Common myeloid progenitor, CD34-positive (primary cell): Measurements from ENCODE around the gene TDRKH.

ENCODE experiments used
- CTCF ChIA-PET: fragments of 350-600 bp; sonication (Branson Sonifier 250); formaldehyde crosslinking; loops from one replicate; lab custom pipeline; 2021; ENCODE audit warnings: antibody characterized with exemption; lab: Charles Lee
- POLR2A ChIA-PET: fragments of 350-600 bp; sonication (Branson Sonifier 250); formaldehyde crosslinking; loops from one replicate; lab custom pipeline; 2021; ENCODE audit warnings: antibody characterized with exemption; lab: Charles Lee
- DNase-seq, 3 donors: peaks; one replicate each; pipeline versions ENCODE4 v3.0.0 to v3.0.0-alpha.2; 2013
- H3K27ac ChIP-seq, 2 experiments: 1 replicate in 1 of 2; 2 replicates in 1 of 2; pipeline ENCODE4 v1.7.0; 2013; ENCODE audit warnings: inconsistent platforms in 2 of 2, low read length in 2 of 2, mild to moderate bottlenecking in 2 of 2, low read depth in 1 of 2, moderate library complexity in 1 of 2; ENCODE audit not compliant: severe bottlenecking in 2 of 2, insufficient read depth in 1 of 2, poor library complexity in 1 of 2
- H3K27me3 ChIP-seq, 5 experiments: replicated peaks in 2 of 5; 1 replicate in 3 of 5; 2 replicates in 2 of 5; pipeline versions ENCODE4 v1.6.1 to v1.7.0; 2013; ENCODE audit warnings: low read length in 4 of 5, mild to moderate bottlenecking in 2 of 5, moderate library complexity in 2 of 5, inconsistent platforms in 1 of 5; ENCODE audit not compliant: insufficient read depth in 5 of 5, control insufficient read depth in 4 of 5
- H3K36me3 ChIP-seq, 4 experiments: 1 replicate in 2 of 4; 2 replicates in 2 of 4; pipeline versions ENCODE4 v1.6.1 to v1.7.0; 2013; ENCODE audit warnings: low read length in 3 of 4, control low read depth in 1 of 4, mild to moderate bottlenecking in 1 of 4; ENCODE audit not compliant: control insufficient read depth in 4 of 4, insufficient read depth in 4 of 4
- H3K4me1 ChIP-seq, 4 experiments: 1 replicate in 3 of 4; 2 replicates in 1 of 4; pipeline versions ENCODE4 v1.6.1 to v1.7.1; 2013; ENCODE audit warnings: low read length in 3 of 4, mild to moderate bottlenecking in 3 of 4, control low read depth in 1 of 4, inconsistent platforms in 1 of 4, moderate library complexity in 1 of 4; ENCODE audit not compliant: control insufficient read depth in 4 of 4, insufficient read depth in 4 of 4; ENCODE audit errors: control extremely low read depth in 1 of 4
- H3K4me3 ChIP-seq, 7 experiments: 1 replicate in 4 of 7; 2 replicates in 3 of 7; pipeline versions ENCODE4 v1.5.1 to v1.7.0; 2013; ENCODE audit warnings: mild to moderate bottlenecking in 7 of 7, low read length in 6 of 7, moderate library complexity in 6 of 7, inconsistent platforms in 2 of 7, low read depth in 2 of 7, control low read depth in 1 of 7; ENCODE audit not compliant: insufficient read depth in 4 of 7, control insufficient read depth in 1 of 7; ENCODE audit errors: extremely low read depth in 1 of 7
- H3K9me3 ChIP-seq, 5 experiments: 1 replicate in 4 of 5; 2 replicates in 1 of 5; pipeline versions ENCODE4 v1.6.1 to v1.7.1; 2013; ENCODE audit warnings: low read length in 4 of 5, mild to moderate bottlenecking in 2 of 5, inconsistent platforms in 1 of 5, low read depth in 1 of 5, moderate library complexity in 1 of 5; ENCODE audit not compliant: control insufficient read depth in 4 of 5, insufficient read depth in 2 of 5; ENCODE audit errors: control extremely low read depth in 1 of 5
- WGBS: methylation state at CpG from one replicate; pipeline ENCODE4 v1.1.5; 2013; ENCODE audit not compliant: insufficient coverage; 5-methylcytosine and 5-hydroxymethylcytosine counted together

Gene TDRKH

GRCh38 chr1:151831256-151831591, 40.9 kb upstream of the TDRKH start:
- DNase-seq = no peak
- WGBS = 98% methylated on average over 4 of the region's 4 CpGs

DNA sequence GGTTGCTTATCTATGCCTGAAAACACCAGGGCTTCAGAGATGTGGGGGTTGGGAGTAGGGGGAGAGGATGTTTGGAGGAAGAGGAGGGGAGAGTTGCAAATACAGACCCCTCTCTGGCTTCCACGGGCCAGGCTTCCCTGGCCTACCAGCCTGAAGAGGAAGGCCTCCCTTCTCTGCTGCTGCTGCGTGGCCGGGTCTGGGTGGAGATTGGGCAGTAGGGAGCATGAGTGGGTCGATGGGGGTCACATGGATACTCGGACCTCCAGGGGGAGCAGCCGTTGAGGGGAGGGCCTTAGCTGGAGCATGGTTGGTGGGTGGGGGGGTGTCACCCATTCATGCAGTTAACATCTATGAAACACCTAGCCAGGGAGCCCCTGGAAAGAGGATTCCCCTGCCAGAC, 39.8 kb upstream of the TDRKH start:
- DNase-seq = no peak
- Histone ChIP-seq H3K27ac (no peak overlapping the region), H3K9me3 (no peaks in the 10 kb centered on the region), H3K4me3 (no peak overlapping the region), H3K27me3 (no peaks in the 10 kb centered on the region), H3K36me3 (no peaks in the 10 kb centered on the region), H3K4me1 (peaks cover 7 to 63% (median 45%) of the 10 kb centered on the region in 4 experiments)
- ChIA-PET POLR2A (interaction anchor here (0.6 kb wide), 2 partner anchors 31 to 32 kb away, joined by 3 read pairs; no protein-coding TSS in a partner anchor), CTCF (interaction anchor here (0.9 to 2.0 kb wide), 3 partner anchors 10 to 28 kb away, joined by 4 to 5 read pairs (median 4); no protein-coding TSS in a partner anchor)
- 29% methylated on average over 1 of the region's 6 CpGs for WGBS

More at GRCh38 chr1:151831256-151831591, 40.9 kb upstream of the TDRKH start:
- POLR2A ChIA-PET = no interaction called here
- H3K27me3 ChIP-seq = no peaks in the 10 kb centered on the region
- H3K27ac ChIP-seq = no peak overlapping the region
- CTCF ChIA-PET = interaction anchor here (2.0 kb wide), 1 partner anchor 11 kb away, joined by 5 read pairs; no protein-coding TSS in a partner anchor
- no peaks in the 10 kb centered on the region for H3K9me3 ChIP-seq
- H3K36me3 ChIP-seq = no peaks in the 10 kb centered on the region
- peaks cover 7 to 60% (median 42%) of the 10 kb centered on the region in 4 experiments for H3K4me1 ChIP-seq
- H3K4me3 ChIP-seq = no peak overlapping the region

DNA sequence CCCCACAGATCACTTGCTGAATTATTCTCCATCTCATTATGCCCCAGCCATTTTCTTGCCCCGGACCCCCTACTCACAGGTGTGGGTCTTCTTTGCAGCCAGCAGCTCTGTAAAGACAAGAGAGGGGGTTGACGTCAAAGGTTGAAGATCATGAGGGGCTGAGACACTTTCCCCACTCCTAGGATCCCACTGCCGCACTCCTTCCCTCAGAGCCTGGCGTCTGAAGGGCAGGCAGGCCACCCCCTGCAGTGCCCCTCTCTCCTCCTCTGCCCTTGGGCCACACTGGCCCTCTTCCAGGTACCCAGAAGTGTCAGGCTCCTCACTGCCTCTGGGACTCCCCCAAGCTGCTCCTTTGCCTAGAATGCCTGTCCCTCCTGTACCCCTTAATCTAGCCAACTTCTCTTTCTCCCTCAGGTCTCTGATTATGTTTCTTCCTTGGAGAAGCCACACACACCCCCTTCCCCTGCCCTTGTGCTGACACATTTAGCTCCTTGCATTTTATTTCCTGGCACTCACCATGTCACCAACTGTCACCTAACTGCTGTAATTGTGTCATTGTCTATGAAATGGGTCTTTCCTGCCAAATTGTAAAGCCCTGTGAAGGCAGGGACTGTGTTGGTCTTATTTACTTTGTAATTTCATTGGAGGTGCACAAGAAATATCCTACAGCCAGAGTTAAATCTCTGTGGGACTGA, 39.2 kb upstream of the TDRKH start:
- ChIA-PET CTCF (interaction anchor here (0.9 to 2.0 kb wide), 4 partner anchors 9 to 136 kb away, joined by 4 to 5 read pairs (median 4); no protein-coding TSS in a partner anchor), POLR2A (interaction anchor here (0.6 kb wide), 1 partner anchor 32 kb away, joined by 3 read pairs; no protein-coding TSS in a partner anchor)
- H3K4me3 ChIP-seq = no peak overlapping the region
- peaks cover 7 to 68% (median 49%) of the 10 kb centered on the region in 4 experiments for H3K4me1 ChIP-seq
- WGBS = 31% methylated on average over 3 of the region's 4 CpGs
- H3K27me3 ChIP-seq = no peaks in the 10 kb centered on the region
- no peaks in the 10 kb centered on the region for H3K9me3 ChIP-seq
- H3K27ac ChIP-seq = no peak overlapping the region
- H3K36me3 ChIP-seq = no peaks in the 10 kb centered on the region
- DNase-seq = peak in 1 of 3 donors; percentile 39

DNA sequence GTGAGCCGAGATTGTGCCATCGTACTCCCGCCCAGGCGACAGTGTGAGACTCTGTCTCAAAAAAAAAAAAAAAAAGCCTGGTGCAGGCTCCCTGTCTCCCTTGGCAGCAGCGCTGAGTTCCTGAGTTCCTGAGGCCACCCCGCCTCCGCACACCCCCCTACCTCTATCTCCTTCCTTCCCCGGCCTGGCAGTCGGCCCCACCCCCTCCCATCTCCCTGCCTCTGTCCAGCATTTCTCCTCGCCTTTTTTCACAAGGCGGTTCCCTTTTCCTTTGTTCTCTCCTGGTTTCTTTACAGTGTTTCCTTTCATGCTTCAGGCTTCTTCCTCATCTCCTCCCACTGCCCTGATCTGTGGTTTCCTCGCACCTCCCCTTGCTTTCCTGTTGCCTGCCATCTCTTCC, 38.6 kb upstream of the TDRKH start:
- ChIA-PET POLR2A (no interaction called here), CTCF (interaction anchor here (0.7 to 1.8 kb wide), 3 partner anchors 38 to 135 kb away, joined by 3 to 5 read pairs (median 3); partner anchors contain the start of gene TDRKH)
- no peaks in the 10 kb centered on the region for H3K36me3 ChIP-seq
- peaks cover 7 to 66% (median 51%) of the 10 kb centered on the region in 4 experiments for H3K4me1 ChIP-seq
- no peak overlapping the region for H3K27ac ChIP-seq
- H3K27me3 ChIP-seq = no peaks in the 10 kb centered on the region
- peak overlapping the region in 1 of 7 experiments; percentile 36 for H3K4me3 ChIP-seq
- H3K9me3 ChIP-seq = no peaks in the 10 kb centered on the region
- DNase-seq = peak; percentile 34 to 63 (median 42)
- 0% methylated on average over 11 of the region's 12 CpGs for WGBS

- CTCF ChIA-PET = interaction anchor here (0.7 to 1.8 kb wide), 3 partner anchors 18 to 134 kb away, joined by 3 to 5 read pairs (median 3); partner anchors contain the start of gene TDRKH
- Histone ChIP-seq H3K36me3 (no peaks in the 10 kb centered on the region), H3K4me1 (peaks cover 7 to 64% (median 47%) of the 10 kb centered on the region in 4 experiments), H3K9me3 (no peaks in the 10 kb centered on the region), H3K27ac (no peak overlapping the region), H3K4me3 (peak overlapping the region in 3 of 7 experiments; percentile 13 to 48 (median 36)), H3K27me3 (no peaks in the 10 kb centered on the region)
- WGBS = 18% methylated on average over 5 of the region's 9 CpGs
- DNase-seq = no peak
- POLR2A ChIA-PET = no interaction called here
Measured at GRCh38 chr1:151827853-151828252, 37.6 kb upstream of the TDRKH start.

- no peak for DNase-seq
- CTCF ChIA-PET = interaction anchor here (1.0 to 1.3 kb wide), 2 partner anchors 91 to 106 kb away, joined by 3 to 4 read pairs; no protein-coding TSS in a partner anchor
- WGBS = 79% methylated on average over 14 of the region's 21 CpGs
Measured at GRCh38 chr1:151825751-151826660, 35.7 kb upstream of the TDRKH start.

More at GRCh38 chr1:151825751-151826660, 35.7 kb upstream of the TDRKH start:
- Histone ChIP-seq H3K4me3 (no peak overlapping the region), H3K4me1 (peaks cover 7 to 69% (median 55%) of the 10 kb centered on the region in 4 experiments), H3K9me3 (no peaks in the 10 kb centered on the region), H3K36me3 (no peaks in the 10 kb centered on the region), H3K27ac (no peak overlapping the region), H3K27me3 (no peaks in the 10 kb centered on the region)
- POLR2A ChIA-PET = no interaction called here
